Body of pancreas (tissue), 4 donors: ENCODE results near the gene NUSAP1. TPM values are rescaled to one million over a fixed set of nuclear protein-coding genes. Genes with fewer than 3 reads are reported as not detected.

ENCODE experiments used
- ATAC-seq: fragments of 150-250 bp; one replicate; pipeline ENCODE4 v1.9.1; 2016
- DNase-seq, 4 donors: peaks; one replicate each; pipeline ENCODE4 v3.0.0-alpha.2; 2019
- H3K27ac ChIP-seq, 4 donors: fragments of 200-600 bp; sonication (generic); 1 replicate in 3 of 4; 2 replicates in 1 of 4; pipeline versions ENCODE4 v1.5.1 to v1.6.1; 2016 to 2019; ENCODE audit warnings: mild to moderate bottlenecking in 1 of 4, mixed read lengths in 1 of 4, moderate library complexity in 1 of 4
- H3K27me3 ChIP-seq, 2 donors: fragments of 200-600 bp; sonication (generic); one replicate each; pipeline ENCODE4 v1.6.0; 2016; ENCODE audit warnings: mild to moderate bottlenecking in 1 of 2
- H3K36me3 ChIP-seq, 2 donors: fragments of 200-600 bp; sonication (generic); replicated peaks in 1 of 2; 2 replicates each; pipeline ENCODE4 v1.5.1; 2016; ENCODE audit warnings: low read depth in 2 of 2; ENCODE audit not compliant: insufficient read depth in 1 of 2
- H3K4me1 ChIP-seq: fragments of 200-600 bp; sonication (generic); one replicate; pipeline ENCODE4 v1.6.0; 2016
- H3K4me3 ChIP-seq, 2 donors: fragments of 200-600 bp; sonication (generic); 1 replicate in 1 of 2; 2 replicates in 1 of 2; pipeline ENCODE4 v1.5.1; 2016 to 2019
- H3K9me3 ChIP-seq, 3 donors: fragments of 200-600 bp; sonication (generic); 1 replicate in 2 of 3; 2 replicates in 1 of 3; pipeline ENCODE4 v1.5.1; 2016
- CTCF ChIP-seq, 7 experiments: fragments of 450-650 bp in 4 of 7; fragments of 200-600 bp in 3 of 7; sonication (generic) in 3 of 7; IDR thresholded peaks; one replicate each; pipeline ENCODE4 v1.5.1; 2016 to 2019; ENCODE audit warnings: antibody characterized with exemption in 7 of 7
- POLR2A ChIP-seq, 3 donors: fragments of 450-650 bp; IDR thresholded peaks; one replicate each; pipeline ENCODE4 v1.6.1; 2016; ENCODE audit warnings: antibody characterized with exemption in 3 of 3, mild to moderate bottlenecking in 2 of 3
- whole genome bisulfite sequencing, 2 donors: methylation state at CpG; one replicate each; pipeline ENCODE4 v1.1.5; 2017; 5-methylcytosine and 5-hydroxymethylcytosine counted together
- intact Hi-C: fragments of 100-400 bp; cut with DNase I; formaldehyde crosslinking; loops from one replicate; pipeline ENCODE4 v1.15.1; 2023
- total RNA-seq, 2 donors: library from RNA; depleted of rRNA; stranded (reverse); fragments of >200 nt; gene quantifications; one replicate each; pipeline ENCODE4 v1.1.0, GENCODE V29; 2016

The NUSAP1 gene
- total RNA-seq, 2 donors from 2014 or later: 2.1 to 5.3 TPM

- Histone ChIP-seq H3K9me3 (no peaks in the 10 kb centered on the region), H3K36me3 (peaks cover 0 to 6% of the 10 kb centered on the region in 2 donors), H3K27ac (no peak overlapping the region), H3K4me3 (no peak overlapping the region), H3K4me1 (no peaks in the 10 kb centered on the region), H3K27me3 (no peaks in the 10 kb centered on the region)
- DNase-seq (no peak), ATAC-seq (no peak)
- intact Hi-C loops: no loop called here
- 88 to 97% methylated on average over 6 of the region's 6 CpGs for WGBS, 2 donors
- TF ChIP-seq CTCF (IDR thresholded peaks at IDR 0.05) (no peak), POLR2A (IDR thresholded peaks at IDR 0.05) (no peak)
These were observed 55.0 kb downstream of the NUSAP1 start for GRCh38 chr15:41387646-41388045.

- no peaks in the 10 kb centered on the region for H3K27me3 ChIP-seq
- H3K27ac ChIP-seq: no peak overlapping the region
- ATAC-seq (no peak), DNase-seq (no peak)
- intact Hi-C loops: no loop called here
- no peak for TF ChIP-seq CTCF (IDR thresholded peaks at IDR 0.05)
- no peak for TF ChIP-seq POLR2A (IDR thresholded peaks at IDR 0.05)
- no peaks in the 10 kb centered on the region for H3K4me1 ChIP-seq
- H3K36me3 ChIP-seq: peaks cover 0 to 16% of the 10 kb centered on the region in 2 donors
- no peaks in the 10 kb centered on the region for H3K9me3 ChIP-seq
- WGBS, 2 donors: 95 to 100% methylated on average over 2 of the region's 2 CpGs
- H3K4me3 ChIP-seq: no peak overlapping the region
These were observed 60.0 kb downstream of the NUSAP1 start for GRCh38 chr15:41392659-41393058.

GRCh38 chr15:41394924-41395323 lies 62.2 kb downstream of the NUSAP1 start:
- peaks cover 0 to 13% of the 10 kb centered on the region in 2 donors for H3K36me3 ChIP-seq
- no peaks in the 10 kb centered on the region for H3K27me3 ChIP-seq
- 94 to 96% methylated on average over 4 of the region's 4 CpGs for WGBS, 2 donors
- H3K9me3 ChIP-seq: no peaks in the 10 kb centered on the region
- no peak for TF ChIP-seq CTCF (IDR thresholded peaks at IDR 0.05)
- no peak for TF ChIP-seq POLR2A (IDR thresholded peaks at IDR 0.05)
- H3K4me1 ChIP-seq: no peaks in the 10 kb centered on the region
- ATAC-seq (no peak), DNase-seq (no peak)
- no peak overlapping the region for H3K4me3 ChIP-seq
- H3K27ac ChIP-seq: no peak overlapping the region
- intact Hi-C loops: no loop called here

- intact Hi-C loops: no loop called here
- no peak overlapping the region for H3K27ac ChIP-seq
- no peaks in the 10 kb centered on the region for H3K9me3 ChIP-seq
- no peak overlapping the region for H3K4me3 ChIP-seq
- peaks cover 3% of the 10 kb centered on the region for H3K4me1 ChIP-seq
- TF ChIP-seq CTCF (IDR thresholded peaks at IDR 0.05) (no peak), POLR2A (IDR thresholded peaks at IDR 0.05) (no peak)
- WGBS, 2 donors: 80 to 92% methylated on average over 3 of the region's 3 CpGs
- DNase-seq: no peak
- H3K27me3 ChIP-seq: no peaks in the 10 kb centered on the region
- ATAC-seq: no peak
- peaks cover 0 to 13% of the 10 kb centered on the region in 2 donors for H3K36me3 ChIP-seq
These were observed 63.4 kb downstream of the NUSAP1 start for GRCh38 chr15:41396111-41396510.

DNA sequence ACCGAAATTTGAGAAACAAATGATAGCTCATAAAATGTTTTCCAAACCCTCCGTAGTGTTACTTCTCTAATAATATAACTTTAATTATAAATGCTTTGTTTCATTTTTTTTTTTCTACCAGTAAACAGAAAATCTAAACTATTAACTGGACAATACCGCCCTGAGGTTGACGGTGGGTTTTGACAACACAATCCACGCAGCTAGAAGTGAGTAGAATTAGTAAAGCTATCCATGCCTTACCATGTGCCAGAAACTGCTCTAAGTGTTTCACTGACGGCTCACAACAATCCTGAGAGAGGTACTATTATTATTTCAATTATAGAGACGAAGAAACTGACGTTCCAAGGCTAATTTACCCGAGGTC lies 69.2 kb downstream of the NUSAP1 start:
- Histone ChIP-seq H3K27ac (peak overlapping the region; percentile 72 to 94 (median 82)), H3K9me3 (no peaks in the 10 kb centered on the region), H3K27me3 (no peaks in the 10 kb centered on the region), H3K4me3 (peak overlapping the region; percentile 16 to 85), H3K4me1 (peaks cover 16% of the 10 kb centered on the region), H3K36me3 (no peaks in the 10 kb centered on the region)
- intact Hi-C loops: no loop called here
- ATAC-seq: peak; percentile 21
- no peak for DNase-seq
- no peak for TF ChIP-seq CTCF (IDR thresholded peaks at IDR 0.05)
- TF ChIP-seq POLR2A (IDR thresholded peaks at IDR 0.05): no peak
- 2 to 3% methylated on average over 9 of the region's 9 CpGs for WGBS, 2 donors
